HepG2 (cell line): ENCODE data around the gene MAMLD1. TPM values are rescaled to one million over a fixed set of nuclear protein-coding genes. Genes with fewer than 3 reads are reported as not detected.

Experiments
- EZH2 ChIP-seq: conservative IDR thresholded peaks from 2 replicates; pipeline ENCODE4 v1.6.1; 2012; ENCODE audit warnings: mild to moderate bottlenecking, low read depth, low read length, moderate library complexity
- GPN1 ChIP-seq: sonication (generic); formaldehyde crosslinking; IDR thresholded peaks from 2 replicates; pipeline ENCODE4 v1.5.1; 2020; ENCODE audit warnings: missing genetic modification reagents, borderline replicate concordance
- NAIF1 ChIP-seq: sonication (generic); formaldehyde crosslinking; IDR thresholded peaks from 2 replicates; pipeline ENCODE4 v1.5.0; 2020; ENCODE audit warnings: mild to moderate bottlenecking, missing genetic modification reagents, borderline replicate concordance
- SP1 ChIP-seq, 2 experiments: fragments of 450-650 bp in 1 of 2; sonication (generic) in 1 of 2; formaldehyde crosslinking in 1 of 2; IDR thresholded peaks; 2 replicates each; pipeline versions ENCODE4 v1.4.0 to v1.6.1; 2016 to 2020; ENCODE audit warnings: missing genetic modification reagents in 1 of 2
- STAT5B ChIP-seq: sonication (generic); formaldehyde crosslinking; IDR thresholded peaks from 2 replicates; pipeline ENCODE4 v1.4.0; 2020; ENCODE audit warnings: missing genetic modification reagents
- TCF7 ChIP-seq: sonication (generic); IDR thresholded peaks from 2 replicates; pipeline ENCODE4 v1.6.1; 2016; ENCODE audit warnings: antibody characterized with exemption, low read depth
- TEAD3 ChIP-seq: optimal IDR thresholded peaks from 2 replicates; pipeline ENCODE3; 2016; ENCODE audit warnings: borderline replicate concordance
- YY1 ChIP-seq: IDR thresholded peaks from 2 replicates; pipeline ENCODE4 v1.6.1; 2011; ENCODE audit warnings: low read length, low read depth, moderate library complexity, mild to moderate bottlenecking; ENCODE audit not compliant: insufficient read depth, insufficient replicate concordance
- polyA plus RNA-seq, 8 experiments: library from polyadenylated mRNA; depleted of rRNA in 3 of 8; stranded (reverse) in 7 of 8; unstranded in 1 of 8; fragments of >200 nt; fragmentation: Illumina TruSeq in 4 of 8; extraction: Trizol in 4 of 8; gene quantifications; 2 replicates each; pipeline versions ENCODE4 v1.2.1 to v1.2.3, GENCODE V29; 2011 to 2016; ENCODE audit warnings: low read depth in 4 of 8, missing spikeins in 1 of 8, mixed read lengths in 1 of 8; ENCODE audit not compliant: insufficient read depth in 1 of 8
- total RNA-seq, 5 experiments: library from RNA; depleted of rRNA; stranded (reverse); fragments of >200 nt; fragmentation: Illumina TruSeq; extraction: Trizol; gene quantifications; 2 replicates each; pipeline ENCODE4 v1.2.3, GENCODE V29; 2016; ENCODE audit warnings: low read depth in 1 of 5
- TF ChIP-seq, protein P1 (sequence below): sonication (generic); formaldehyde crosslinking; IDR thresholded peaks from 2 replicates; pipeline ENCODE4 v1.5.1; 2020; ENCODE audit warnings: mild to moderate bottlenecking, missing genetic modification reagents, moderate library complexity
- TF ChIP-seq, protein P2 (sequence below): sonication (generic); formaldehyde crosslinking; IDR thresholded peaks from 2 replicates; pipeline ENCODE4 v1.4.0; 2020; ENCODE audit warnings: mild to moderate bottlenecking, missing genetic modification reagents

The MAMLD1 gene
- total and polyA plus RNA-seq, 2 of the 13 experiments (the other 11 are each of a cell fraction or from before 2014, with no cell fraction given), result not detected

DNA sequence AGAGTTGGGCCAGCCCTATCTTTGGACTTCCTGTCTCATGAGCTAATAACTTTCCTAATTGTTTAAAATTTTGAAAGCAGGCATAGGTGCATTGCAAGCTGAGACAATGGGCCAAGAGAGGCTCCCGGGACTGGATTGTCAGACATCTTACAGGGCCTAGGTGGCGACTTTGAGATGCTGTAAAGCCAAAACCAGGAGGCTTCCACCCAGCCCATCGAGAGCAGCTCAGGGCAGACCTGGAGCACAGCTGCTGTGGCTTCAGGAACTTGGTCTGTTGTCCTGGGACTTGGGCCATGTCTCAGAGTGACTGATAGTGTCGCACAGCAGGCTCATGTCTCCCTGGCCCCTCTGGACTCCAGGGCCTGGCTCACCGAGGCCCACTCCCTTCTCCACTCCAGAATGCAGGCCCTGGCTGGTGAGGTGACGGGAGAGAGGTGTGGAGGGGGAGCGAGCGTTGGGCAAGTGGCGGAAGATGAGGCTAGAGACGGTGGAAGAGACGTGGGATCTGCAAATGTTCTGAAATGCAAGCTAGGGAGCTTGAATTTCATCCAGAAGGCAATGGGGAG lies 181.2 kb downstream of the MAMLD1 start (continued):
- no peak for TF ChIP-seq NAIF1 (CRISPR knock-in tag)
- no peak for TF ChIP-seq EZH2
- no peak for TF ChIP-seq GPN1 (CRISPR knock-in tag)
- TF ChIP-seq YY1, result no peak
- no peak for TF ChIP-seq STAT5B
- TF ChIP-seq, protein P1, sequence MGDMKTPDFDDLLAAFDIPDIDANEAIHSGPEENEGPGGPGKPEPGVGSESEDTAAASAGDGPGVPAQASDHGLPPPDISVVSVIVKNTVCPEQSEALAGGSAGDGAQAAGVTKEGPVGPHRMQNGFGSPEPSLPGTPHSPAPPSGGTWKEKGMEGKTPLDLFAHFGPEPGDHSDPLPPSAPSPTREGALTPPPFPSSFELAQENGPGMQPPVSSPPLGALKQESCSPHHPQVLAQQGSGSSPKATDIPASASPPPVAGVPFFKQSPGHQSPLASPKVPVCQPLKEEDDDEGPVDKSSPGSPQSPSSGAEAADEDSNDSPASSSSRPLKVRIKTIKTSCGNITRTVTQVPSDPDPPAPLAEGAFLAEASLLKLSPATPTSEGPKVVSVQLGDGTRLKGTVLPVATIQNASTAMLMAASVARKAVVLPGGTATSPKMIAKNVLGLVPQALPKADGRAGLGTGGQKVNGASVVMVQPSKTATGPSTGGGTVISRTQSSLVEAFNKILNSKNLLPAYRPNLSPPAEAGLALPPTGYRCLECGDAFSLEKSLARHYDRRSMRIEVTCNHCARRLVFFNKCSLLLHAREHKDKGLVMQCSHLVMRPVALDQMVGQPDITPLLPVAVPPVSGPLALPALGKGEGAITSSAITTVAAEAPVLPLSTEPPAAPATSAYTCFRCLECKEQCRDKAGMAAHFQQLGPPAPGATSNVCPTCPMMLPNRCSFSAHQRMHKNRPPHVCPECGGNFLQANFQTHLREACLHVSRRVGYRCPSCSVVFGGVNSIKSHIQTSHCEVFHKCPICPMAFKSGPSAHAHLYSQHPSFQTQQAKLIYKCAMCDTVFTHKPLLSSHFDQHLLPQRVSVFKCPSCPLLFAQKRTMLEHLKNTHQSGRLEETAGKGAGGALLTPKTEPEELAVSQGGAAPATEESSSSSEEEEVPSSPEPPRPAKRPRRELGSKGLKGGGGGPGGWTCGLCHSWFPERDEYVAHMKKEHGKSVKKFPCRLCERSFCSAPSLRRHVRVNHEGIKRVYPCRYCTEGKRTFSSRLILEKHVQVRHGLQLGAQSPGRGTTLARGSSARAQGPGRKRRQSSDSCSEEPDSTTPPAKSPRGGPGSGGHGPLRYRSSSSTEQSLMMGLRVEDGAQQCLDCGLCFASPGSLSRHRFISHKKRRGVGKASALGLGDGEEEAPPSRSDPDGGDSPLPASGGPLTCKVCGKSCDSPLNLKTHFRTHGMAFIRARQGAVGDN (CRISPR knock-in tag), result peak; percentile 42
- TF ChIP-seq TCF7, result no peak
- TF ChIP-seq TEAD3 (CRISPR knock-in tag), result no peak
- TF ChIP-seq SP1 (IDR thresholded peaks at IDR 0.05), result no peak
- no peak for TF ChIP-seq SP1 (CRISPR knock-in tag; IDR thresholded peaks at IDR 0.05)
- TF ChIP-seq, protein P2, sequence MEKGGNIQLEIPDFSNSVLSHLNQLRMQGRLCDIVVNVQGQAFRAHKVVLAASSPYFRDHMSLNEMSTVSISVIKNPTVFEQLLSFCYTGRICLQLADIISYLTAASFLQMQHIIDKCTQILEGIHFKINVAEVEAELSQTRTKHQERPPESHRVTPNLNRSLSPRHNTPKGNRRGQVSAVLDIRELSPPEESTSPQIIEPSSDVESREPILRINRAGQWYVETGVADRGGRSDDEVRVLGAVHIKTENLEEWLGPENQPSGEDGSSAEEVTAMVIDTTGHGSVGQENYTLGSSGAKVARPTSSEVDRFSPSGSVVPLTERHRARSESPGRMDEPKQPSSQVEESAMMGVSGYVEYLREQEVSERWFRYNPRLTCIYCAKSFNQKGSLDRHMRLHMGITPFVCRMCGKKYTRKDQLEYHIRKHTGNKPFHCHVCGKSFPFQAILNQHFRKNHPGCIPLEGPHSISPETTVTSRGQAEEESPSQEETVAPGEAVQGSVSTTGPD, result no peak
